ENCODE measurements around the gene PDZRN4. TPM values are rescaled to one million over a fixed set of nuclear protein-coding genes. Genes with fewer than 3 reads are reported as not detected.

Gene PDZRN4
- not detected in 2 replicates for total RNA-seq

GRCh38 chr12:41188058-41188840 is at the start of gene PDZRN4:
PDZRN4 (plus strand) TSS chr12:41188320.

Measured in regular cardiac myocyte (primary cell).